ENCODE data around the gene PEX16. TPM values are rescaled to one million over a fixed set of nuclear protein-coding genes. Genes with fewer than 3 reads are reported as not detected.

PEX16 gene
- total RNA-seq, 1 experiment from 2014 or later: 33.2 TPM

GRCh38 chr11:45930031-45930794, 12.5 kb upstream of the PEX16 start:
- H3K27ac ChIP-seq (ENCODE audit: low read depth, low read length): no peak overlapping the region
- H3K4me1 ChIP-seq (ENCODE audit: control insufficient read depth in 1 of 2, insufficient read depth in 2 of 2, low read length in 2 of 2): peaks cover 0 to 8% of the 10 kb centered on the region in 2 experiments; a peak in 3 of 4 replicates
- H3K27me3 ChIP-seq (ENCODE audit: insufficient read depth, low read length): no peaks in the 10 kb centered on the region
- peak; percentile 18; the same call in 1 of the 2 replicates for ATAC-seq
- intact Hi-C loops (cut with micrococcal nuclease): no loop called here
- no peaks in the 10 kb centered on the region for H4K20me1 ChIP-seq (ENCODE audit: insufficient read depth)
- H2AFZ ChIP-seq (ENCODE audit: low read depth, low read length, poor library complexity, severe bottlenecking): no peak overlapping the region
- no peaks in the 10 kb centered on the region for H3K79me2 ChIP-seq (ENCODE audit: insufficient read depth, low read length)
- H3K4me2 ChIP-seq (ENCODE audit: low read length): no peak overlapping the region
- H3K36me3 ChIP-seq (ENCODE audit: control insufficient read depth in 1 of 2, insufficient read depth in 2 of 2, low read length in 2 of 2): peaks cover 8 to 20% of the 10 kb centered on the region in 2 experiments; a peak in 3 of 4 replicates
- no peaks in the 10 kb centered on the region for H3K9me3 ChIP-seq (ENCODE audit: control insufficient read depth in 1 of 2, insufficient read depth in 1 of 2, low read depth in 1 of 2, low read length in 2 of 2)
- no peaks in the 10 kb centered on the region for H3K9me2 ChIP-seq (ENCODE audit: insufficient read depth)
- no peak for DNase-seq (ENCODE audit: low read depth, low spot score)
- BruUV-seq (replicated peaks): no TSS peak
- H3K4me3 ChIP-seq (replicated peaks in 1 of 2; ENCODE audit: low read depth in 1 of 2, low read length in 2 of 2): no peak overlapping the region
- TF ChIP-seq, protein P1, sequence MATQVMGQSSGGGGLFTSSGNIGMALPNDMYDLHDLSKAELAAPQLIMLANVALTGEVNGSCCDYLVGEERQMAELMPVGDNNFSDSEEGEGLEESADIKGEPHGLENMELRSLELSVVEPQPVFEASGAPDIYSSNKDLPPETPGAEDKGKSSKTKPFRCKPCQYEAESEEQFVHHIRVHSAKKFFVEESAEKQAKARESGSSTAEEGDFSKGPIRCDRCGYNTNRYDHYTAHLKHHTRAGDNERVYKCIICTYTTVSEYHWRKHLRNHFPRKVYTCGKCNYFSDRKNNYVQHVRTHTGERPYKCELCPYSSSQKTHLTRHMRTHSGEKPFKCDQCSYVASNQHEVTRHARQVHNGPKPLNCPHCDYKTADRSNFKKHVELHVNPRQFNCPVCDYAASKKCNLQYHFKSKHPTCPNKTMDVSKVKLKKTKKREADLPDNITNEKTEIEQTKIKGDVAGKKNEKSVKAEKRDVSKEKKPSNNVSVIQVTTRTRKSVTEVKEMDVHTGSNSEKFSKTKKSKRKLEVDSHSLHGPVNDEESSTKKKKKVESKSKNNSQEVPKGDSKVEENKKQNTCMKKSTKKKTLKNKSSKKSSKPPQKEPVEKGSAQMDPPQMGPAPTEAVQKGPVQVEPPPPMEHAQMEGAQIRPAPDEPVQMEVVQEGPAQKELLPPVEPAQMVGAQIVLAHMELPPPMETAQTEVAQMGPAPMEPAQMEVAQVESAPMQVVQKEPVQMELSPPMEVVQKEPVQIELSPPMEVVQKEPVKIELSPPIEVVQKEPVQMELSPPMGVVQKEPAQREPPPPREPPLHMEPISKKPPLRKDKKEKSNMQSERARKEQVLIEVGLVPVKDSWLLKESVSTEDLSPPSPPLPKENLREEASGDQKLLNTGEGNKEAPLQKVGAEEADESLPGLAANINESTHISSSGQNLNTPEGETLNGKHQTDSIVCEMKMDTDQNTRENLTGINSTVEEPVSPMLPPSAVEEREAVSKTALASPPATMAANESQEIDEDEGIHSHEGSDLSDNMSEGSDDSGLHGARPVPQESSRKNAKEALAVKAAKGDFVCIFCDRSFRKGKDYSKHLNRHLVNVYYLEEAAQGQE (IDR thresholded peaks at IDR 0.05; ENCODE audit: low read depth): no peak
- TF ChIP-seq EZH2phosphoT487 (IDR thresholded peaks at IDR 0.05; ENCODE audit: borderline replicate concordance) (no peak), POLR2AphosphoS5 (IDR thresholded peaks at IDR 0.05; ENCODE audit: low read depth, low read length) (0 out of 2 replicates have a peak, but pooled peaks have one; percentile 10)
- RAD21 ChIA-PET (ENCODE audit: low non-redundant PET in 1 of 2, low total read pairs in 2 of 2, uncharacterized antibody in 2 of 2, unreplicated experiment in 2 of 2): no interaction called here
- no peak overlapping the region for H3K9ac ChIP-seq (ENCODE audit: low read length)
- CTCF ChIA-PET: interaction anchor here (0.9 to 1.2 kb wide), 2 partner anchors 35 to 58 kb away, joined by 4 read pairs; no protein-coding TSS in a partner anchor
- POLR2A ChIA-PET: interaction anchor here (0.7 to 0.8 kb wide), 2 partner anchors 39 to 118 kb away, joined by 3 read pairs; no protein-coding TSS in a partner anchor
